Measurements from ENCODE around the gene NPIPA2.
"Not testable (repeated sequence)": the region's sequence is repeated elsewhere in the genome, so short reads cannot be mapped to it uniquely, and the experiment has no call there.

Gene NPIPA2

GRCh38 chr16:14742273-14743128 is at the start of gene NPIPA2:
TSS of gene NPIPA2 (plus strand) at chr16:14742533. CDS start at chr16:14748066, 5,533 bp downstream.
- DNase-seq (ENCODE audit: low read depth in 2 of 2, low spot score in 1 of 2): not testable (repeated sequence)

- DNase-seq (ENCODE audit: low read depth in 2 of 2, low spot score in 1 of 2): not testable (repeated sequence)
Observed at GRCh38 chr16:14694129-14694528, 48.2 kb upstream of the NPIPA2 start, which contains the start of gene PLA2G10. TSS of gene PLA2G10 (minus strand) at chr16:14694308. CDS start at chr16:14694229, 79 bp downstream.

DNA sequence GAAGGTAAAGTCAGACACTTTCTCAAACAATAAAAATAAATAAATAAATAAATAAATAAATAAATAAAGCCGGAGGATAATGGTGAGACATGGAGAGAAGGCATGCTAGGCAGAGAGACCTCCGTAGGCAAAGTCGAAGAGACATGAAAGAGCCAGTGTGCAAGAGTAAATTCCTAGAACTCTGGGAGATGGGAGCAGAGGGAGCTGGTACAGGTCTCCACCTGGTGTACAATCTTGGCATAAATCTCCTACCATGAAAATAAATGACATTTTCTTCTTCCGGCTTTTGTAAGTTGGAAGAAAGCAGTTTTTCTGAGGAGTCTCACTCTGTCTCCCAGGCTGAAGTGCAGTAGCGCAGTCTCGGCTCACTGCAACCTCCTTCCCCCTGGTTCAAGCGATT is 40.5 kb upstream of the NPIPA2 start:
- DNase-seq (ENCODE audit: low read depth in 2 of 2, low spot score in 1 of 2): not testable (repeated sequence)

DNA sequence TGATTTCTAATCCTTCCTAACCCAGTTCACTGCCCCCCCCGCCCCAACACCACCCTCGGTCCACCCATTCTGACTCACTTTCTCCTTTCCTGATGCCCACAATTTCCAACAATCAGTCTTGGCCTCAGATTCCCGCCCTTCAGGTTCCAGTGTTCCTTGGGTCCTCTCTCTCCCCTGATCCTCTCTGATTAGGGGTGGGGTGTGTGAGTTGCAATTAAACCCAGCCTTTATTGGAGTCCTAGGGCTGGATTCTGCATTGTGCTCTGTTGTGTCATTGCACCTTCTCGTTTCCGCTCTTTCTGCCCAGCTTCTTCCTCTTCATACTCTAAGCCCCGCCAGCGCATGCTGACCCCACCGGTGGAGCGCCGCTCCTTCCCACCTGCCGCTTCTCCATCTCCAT is 39.7 kb upstream of the NPIPA2 start:
- DNase-seq (ENCODE audit: low read depth in 2 of 2, low spot score in 1 of 2): not testable (repeated sequence)

GRCh38 chr16:14703156-14704011 is 38.9 kb upstream of the NPIPA2 start, which contains the start of gene NPIPA3:
TSS of gene NPIPA3 (plus strand) at chr16:14703411. CDS start at chr16:14708944, 5,533 bp downstream.
- not testable (repeated sequence) for DNase-seq (ENCODE audit: low read depth in 2 of 2, low spot score in 1 of 2)

DNA sequence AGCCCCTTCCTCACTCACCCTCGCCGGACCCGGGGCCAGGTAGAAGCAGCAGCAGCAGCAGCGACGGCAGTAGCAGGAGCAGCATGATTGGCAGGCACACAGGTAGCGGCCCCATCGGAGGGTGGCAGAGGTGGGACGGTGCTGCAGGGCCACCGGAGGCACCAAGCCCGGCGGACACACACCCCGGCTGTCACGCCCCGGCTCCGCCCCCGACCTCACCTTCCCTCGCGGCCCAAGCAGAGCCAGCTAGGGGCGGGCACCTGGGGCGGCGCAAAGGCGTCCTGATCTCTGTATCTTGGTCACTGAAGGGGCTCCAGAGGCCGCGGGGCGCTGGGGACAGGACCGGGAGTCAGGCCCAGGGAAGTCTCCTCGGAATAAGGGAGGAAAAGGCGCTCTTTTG is 9.1 kb upstream of the NPIPA2 start:
- not testable (repeated sequence) for DNase-seq (ENCODE audit: low read depth in 2 of 2, low spot score in 1 of 2)

- not testable (repeated sequence) for DNase-seq (ENCODE audit: low read depth in 2 of 2, low spot score in 1 of 2)
Observed at GRCh38 chr16:14740832-14741385, 1.4 kb upstream of the NPIPA2 start.

DNA sequence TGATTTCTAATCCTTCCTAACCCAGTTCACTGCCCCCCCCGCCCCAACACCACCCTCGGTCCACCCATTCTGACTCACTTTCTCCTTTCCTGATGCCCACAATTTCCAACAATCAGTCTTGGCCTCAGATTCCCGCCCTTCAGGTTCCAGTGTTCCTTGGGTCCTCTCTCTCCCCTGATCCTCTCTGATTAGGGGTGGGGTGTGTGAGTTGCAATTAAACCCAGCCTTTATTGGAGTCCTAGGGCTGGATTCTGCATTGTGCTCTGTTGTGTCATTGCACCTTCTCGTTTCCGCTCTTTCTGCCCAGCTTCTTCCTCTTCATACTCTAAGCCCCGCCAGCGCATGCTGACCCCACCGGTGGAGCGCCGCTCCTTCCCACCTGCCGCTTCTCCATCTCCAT is 539 bp upstream of the NPIPA2 start:
- not testable (repeated sequence) for DNase-seq (ENCODE audit: low read depth in 2 of 2, low spot score in 1 of 2)

DNA sequence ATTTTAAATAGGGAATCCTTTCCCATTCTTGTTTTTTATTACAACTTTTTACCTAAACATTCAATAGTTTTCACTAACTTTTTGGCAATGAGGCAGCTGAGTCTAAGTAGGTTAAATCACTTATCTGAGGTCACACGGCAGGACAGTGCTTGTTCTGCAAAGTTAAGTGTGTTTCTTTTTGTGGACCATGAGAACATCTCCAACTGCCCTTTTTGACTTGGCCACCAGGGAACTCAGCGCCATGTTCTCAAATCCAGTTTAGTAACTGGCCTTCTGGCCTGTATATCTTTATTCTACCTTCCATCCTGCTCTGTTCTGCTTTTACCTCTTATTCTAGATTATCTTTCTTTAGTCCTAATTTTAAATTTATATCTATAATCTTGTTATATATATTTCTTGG is 31.3 kb downstream of the NPIPA2 start:
- DNase-seq (ENCODE audit: low read depth in 2 of 2, low spot score in 1 of 2): not testable (repeated sequence)

DNA sequence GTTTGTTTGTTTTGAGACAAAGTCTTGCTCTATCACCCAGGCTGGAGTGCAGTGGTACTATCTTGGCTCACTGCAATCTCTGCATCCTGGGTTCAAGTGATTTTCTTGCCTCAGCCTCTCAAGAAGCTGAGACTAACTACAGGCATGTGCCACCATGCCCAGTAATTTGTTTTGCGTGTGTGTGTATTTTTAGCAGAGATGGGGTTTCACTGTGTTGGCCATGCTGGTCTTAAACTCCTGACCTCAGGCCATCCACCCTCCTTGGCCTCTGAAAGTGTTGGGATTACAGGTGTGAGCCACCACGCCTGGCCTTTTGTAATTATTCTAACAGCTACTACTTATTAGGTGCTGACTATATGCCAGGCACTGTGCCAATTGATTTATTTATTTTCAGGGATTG is 33.3 kb downstream of the NPIPA2 start:
- not testable (repeated sequence) for DNase-seq (ENCODE audit: low read depth in 2 of 2, low spot score in 1 of 2)

- not testable (repeated sequence) for DNase-seq (ENCODE audit: low read depth in 2 of 2, low spot score in 1 of 2)
Observed at GRCh38 chr16:14776763-14777162, 34.4 kb downstream of the NPIPA2 start.

- not testable (repeated sequence) for DNase-seq (ENCODE audit: low read depth in 2 of 2, low spot score in 1 of 2)
Observed at GRCh38 chr16:14779368-14779877, 37.1 kb downstream of the NPIPA2 start.

GRCh38 chr16:14786180-14786579 is 43.8 kb downstream of the NPIPA2 start:
- not testable (repeated sequence) for DNase-seq (ENCODE audit: low read depth in 2 of 2, low spot score in 1 of 2)

GRCh38 chr16:14789577-14789976 is 47.2 kb downstream of the NPIPA2 start:
- DNase-seq (ENCODE audit: low read depth in 2 of 2, low spot score in 1 of 2): not testable (repeated sequence)

GRCh38 chr16:14790320-14790956 is 48.1 kb downstream of the NPIPA2 start:
- DNase-seq (ENCODE audit: low read depth in 2 of 2, low spot score in 1 of 2): not testable (repeated sequence)

DNA sequence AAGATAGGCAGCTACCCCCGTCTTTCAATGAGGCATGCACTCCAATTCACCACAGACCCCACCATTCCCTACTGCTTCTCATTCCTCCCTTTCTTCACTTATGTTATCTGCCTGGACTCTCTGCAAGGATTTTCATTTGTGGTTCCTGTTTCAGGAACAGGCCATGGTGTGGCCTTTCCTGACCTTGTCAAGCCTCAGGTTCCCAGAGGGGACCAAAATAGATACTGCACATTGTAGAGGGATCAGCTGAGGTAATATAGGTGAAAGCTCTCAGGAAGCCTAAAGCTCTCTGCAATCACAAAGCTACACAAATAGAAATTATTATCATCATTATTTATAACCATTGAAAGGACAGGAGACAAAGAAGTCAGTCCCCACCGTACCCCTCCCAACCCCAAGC is 50.6 kb downstream of the NPIPA2 start:
- not testable (repeated sequence) for DNase-seq (ENCODE audit: low read depth in 2 of 2, low spot score in 1 of 2)

DNA sequence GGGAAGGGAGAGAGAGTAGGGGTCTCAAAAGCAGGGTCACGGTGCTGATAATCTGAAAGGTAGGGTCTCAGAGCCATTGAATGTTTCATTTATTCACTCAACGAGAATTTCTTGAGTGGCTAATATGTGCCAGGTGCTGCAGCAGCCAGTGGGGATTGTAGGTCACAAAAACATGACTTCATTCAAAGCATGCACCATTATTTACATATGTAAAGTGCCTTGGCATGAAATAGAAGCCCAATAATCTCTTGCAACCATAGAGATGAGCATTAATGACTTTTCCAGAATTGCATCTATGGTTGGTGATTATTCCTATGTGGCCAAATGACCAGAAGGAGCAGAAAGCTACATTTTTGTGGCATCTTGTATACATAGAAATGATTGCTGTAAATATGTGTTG is 55.2 kb downstream of the NPIPA2 start:
- not testable (repeated sequence) for DNase-seq (ENCODE audit: low read depth in 2 of 2, low spot score in 1 of 2)

DNA sequence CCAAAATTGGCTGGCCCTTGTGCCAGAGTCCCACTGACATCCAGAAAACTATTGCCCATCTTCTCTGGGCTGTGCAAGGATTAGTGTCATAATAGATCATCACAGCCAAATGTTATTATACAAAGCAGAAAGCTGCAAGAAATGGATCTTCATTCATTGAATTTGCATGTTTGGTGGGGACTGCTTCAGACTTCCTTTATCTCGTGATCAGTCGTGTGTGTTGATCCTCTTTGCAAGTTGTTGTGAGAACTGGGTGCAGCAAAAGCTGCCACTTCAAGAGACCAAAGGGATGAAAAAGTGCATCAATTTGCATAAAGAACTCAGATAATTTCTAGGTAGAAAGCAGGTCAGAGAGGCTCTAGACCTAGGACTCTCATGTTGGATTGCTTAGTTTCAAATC is 61.2 kb downstream of the NPIPA2 start:
- not testable (repeated sequence) for DNase-seq (ENCODE audit: low read depth in 2 of 2, low spot score in 1 of 2)

DNA sequence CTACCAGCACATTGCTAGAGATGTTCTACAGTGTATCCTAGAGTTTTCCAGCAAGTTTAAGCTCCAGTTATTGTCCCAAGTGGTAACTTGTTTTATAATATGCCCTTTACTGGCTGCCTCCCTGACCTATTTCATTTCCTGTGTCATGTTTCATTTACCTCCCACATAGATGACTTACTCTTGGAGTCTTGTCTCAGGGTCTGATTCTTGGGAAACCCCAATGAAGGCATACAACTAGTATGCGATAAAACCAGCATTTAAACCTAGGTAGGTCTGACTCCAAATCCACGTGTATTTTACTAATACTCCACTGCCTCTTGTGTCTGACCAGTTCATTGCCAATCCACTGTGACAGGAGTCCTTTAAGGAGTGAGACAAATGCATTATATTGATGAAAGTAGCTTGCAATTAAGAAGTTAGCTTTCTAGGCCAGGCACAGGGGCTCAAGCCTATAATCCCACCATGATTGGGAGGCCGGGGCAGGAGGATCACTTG is 64.9 kb downstream of the NPIPA2 start:
- DNase-seq (ENCODE audit: low read depth in 2 of 2, low spot score in 1 of 2): not testable (repeated sequence)

DNA sequence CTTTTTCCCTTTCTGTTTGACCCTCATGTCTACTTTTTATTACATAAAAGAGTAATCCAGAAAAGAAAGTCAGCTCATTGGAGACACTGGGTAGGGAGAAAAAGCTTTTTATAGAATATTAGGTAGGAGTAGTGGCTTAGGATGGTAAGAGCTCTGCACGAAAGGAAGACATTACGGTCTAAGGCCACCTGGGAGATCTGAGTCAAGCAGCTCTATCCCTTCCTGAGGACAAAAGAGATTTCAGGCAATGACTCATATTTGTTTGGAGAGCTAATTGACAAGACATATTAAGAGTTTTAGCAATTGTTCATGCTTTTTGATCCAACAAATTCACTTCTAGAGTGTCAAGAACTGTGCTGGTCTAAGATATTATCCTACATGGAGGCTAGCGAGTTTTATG is 71.6 kb downstream of the NPIPA2 start:
- not testable (repeated sequence) for DNase-seq (ENCODE audit: low read depth in 2 of 2, low spot score in 1 of 2)

Measured in stimulated activated CD8-positive, alpha-beta memory T cell treated with anti-CD3 and anti-CD28 coated beads, Interleukin-4, amount 100 ng/mL, for 4 hours (primary cell).